ENCODE data around the gene MAP4.

DNA sequence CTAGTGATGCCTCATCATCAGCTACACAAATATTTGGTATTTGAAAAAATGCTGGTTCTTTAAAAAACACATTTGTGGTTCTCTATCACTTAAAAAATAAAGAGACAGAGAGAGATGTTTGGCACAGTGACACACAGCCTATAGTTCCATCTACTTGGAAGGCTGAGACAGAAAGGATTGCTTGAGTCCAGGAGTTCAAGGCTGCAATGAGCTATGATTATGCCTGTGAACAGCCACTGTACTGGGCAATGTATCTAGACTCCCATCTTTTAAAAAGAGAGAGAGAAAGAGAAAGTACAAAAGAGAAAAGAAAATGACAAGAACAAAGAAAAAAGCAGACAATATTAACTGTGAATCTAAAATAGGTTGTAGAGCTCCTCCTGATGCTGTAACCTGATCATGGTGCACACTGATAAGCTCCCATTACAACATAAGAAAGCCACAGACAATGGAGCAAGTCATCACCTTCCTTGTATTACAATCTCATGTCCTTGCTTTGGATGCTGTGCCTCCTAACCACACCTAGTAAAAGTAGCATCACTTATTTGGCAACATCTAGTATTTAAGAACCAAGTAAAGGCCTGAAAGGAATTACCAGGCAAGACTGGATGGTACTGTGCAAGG lies 31.7 kb upstream of the MAP4 start:
- TF ChIP-seq, protein P1, sequence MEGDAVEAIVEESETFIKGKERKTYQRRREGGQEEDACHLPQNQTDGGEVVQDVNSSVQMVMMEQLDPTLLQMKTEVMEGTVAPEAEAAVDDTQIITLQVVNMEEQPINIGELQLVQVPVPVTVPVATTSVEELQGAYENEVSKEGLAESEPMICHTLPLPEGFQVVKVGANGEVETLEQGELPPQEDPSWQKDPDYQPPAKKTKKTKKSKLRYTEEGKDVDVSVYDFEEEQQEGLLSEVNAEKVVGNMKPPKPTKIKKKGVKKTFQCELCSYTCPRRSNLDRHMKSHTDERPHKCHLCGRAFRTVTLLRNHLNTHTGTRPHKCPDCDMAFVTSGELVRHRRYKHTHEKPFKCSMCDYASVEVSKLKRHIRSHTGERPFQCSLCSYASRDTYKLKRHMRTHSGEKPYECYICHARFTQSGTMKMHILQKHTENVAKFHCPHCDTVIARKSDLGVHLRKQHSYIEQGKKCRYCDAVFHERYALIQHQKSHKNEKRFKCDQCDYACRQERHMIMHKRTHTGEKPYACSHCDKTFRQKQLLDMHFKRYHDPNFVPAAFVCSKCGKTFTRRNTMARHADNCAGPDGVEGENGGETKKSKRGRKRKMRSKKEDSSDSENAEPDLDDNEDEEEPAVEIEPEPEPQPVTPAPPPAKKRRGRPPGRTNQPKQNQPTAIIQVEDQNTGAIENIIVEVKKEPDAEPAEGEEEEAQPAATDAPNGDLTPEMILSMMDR (IDR thresholded peaks at IDR 0.05) = no peak
- no peak for TF ChIP-seq POLR2A (IDR thresholded peaks at IDR 0.05)

Measured in esophagus squamous epithelium (tissue), 4 donors.